ENCODE results near the gene PKP1.

PKP1 gene

GRCh38 chr1:201310251-201310985 lies 27.1 kb downstream of the PKP1 start:
- no peak for DNase-seq

GRCh38 chr1:201310986-201311355 lies 27.7 kb downstream of the PKP1 start:
- DNase-seq = no peak

DNA sequence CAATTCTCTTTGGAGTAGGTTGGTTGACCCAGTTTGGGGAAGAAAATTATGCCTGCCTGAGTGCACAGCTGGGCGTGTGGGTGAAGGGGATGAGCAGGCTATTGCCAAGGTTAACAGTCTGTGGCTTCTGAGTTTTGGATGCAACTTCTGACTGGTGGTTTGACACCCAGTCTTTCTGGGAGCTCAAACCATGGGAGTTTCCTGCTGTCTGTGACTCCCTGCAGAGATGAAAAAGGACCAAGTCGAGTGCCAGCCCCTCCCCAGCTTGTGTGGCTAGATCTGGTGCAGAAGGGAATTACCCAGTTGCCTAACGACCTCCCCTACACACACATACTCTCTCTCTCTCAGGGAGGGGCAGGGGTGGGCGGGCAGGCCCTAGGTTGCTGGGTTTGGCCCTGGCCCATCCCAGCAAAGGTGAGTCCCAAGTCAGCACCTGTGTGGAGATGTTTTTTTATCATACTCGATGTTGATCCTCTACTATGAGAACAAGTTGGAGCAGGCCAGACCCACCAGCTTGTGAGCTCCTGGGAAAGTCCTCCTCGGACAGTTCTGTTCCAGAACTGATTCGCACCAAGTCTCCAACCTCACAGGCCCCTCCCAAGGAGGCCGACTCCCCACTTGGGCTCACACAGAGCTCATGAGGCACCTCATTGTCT lies 28.2 kb downstream of the PKP1 start:
- no peak for DNase-seq

DNA sequence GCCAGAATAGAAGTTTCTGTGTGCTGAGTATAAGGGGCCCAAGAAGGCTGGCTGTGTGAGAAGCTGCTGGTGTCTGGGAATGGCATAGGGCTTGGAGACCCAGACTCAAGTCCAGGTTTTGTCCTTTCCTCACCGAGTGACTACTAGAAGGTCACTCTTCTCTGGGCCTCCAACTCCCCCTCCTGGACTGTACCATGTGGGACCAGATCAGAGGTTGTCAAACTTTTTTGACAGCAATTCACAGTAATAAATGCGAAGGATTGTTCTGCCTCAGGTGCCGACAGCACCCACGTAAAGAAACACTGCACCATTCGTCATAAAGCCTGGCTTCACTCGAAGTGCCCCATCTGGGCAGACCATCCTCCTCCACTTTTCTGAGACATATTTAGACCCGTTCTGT lies 29.0 kb downstream of the PKP1 start:
- DNase-seq = no peak

DNA sequence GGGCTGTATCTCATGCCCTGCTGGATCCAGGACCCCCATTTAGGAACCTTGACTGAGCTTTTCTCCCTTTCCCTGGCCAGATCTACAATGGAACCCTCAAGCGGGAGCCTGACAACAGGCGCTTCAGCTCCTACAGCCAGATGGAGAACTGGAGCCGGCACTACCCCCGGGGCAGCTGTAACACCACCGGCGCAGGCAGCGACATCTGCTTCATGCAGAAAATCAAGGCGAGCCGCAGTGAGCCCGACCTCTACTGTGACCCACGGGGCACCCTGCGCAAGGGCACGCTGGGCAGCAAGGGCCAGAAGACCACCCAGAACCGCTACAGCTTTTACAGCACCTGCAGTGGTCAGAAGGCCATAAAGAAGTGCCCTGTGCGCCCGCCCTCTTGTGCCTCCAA lies 29.8 kb downstream of the PKP1 start:
- no peak for DNase-seq

- no peak for DNase-seq
Measured at GRCh38 chr1:201316556-201316955, 33.2 kb downstream of the PKP1 start.

DNA sequence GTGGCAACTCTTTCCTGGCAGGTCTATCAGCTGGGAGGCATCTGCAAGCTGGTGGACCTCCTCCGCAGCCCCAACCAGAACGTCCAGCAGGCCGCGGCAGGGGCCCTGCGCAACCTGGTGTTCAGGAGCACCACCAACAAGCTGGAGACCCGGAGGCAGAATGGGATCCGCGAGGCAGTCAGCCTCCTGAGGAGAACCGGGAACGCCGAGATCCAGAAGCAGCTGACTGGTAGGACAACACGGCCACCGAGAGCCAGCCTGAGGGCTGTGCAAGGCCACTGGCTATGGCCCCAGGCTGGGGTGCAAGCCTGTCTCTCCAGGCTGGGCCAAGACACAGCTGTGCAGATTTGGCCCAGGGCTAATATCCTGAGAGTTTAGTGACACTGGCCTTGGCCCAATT lies 34.2 kb downstream of the PKP1 start:
- no peak for DNase-seq

DNA sequence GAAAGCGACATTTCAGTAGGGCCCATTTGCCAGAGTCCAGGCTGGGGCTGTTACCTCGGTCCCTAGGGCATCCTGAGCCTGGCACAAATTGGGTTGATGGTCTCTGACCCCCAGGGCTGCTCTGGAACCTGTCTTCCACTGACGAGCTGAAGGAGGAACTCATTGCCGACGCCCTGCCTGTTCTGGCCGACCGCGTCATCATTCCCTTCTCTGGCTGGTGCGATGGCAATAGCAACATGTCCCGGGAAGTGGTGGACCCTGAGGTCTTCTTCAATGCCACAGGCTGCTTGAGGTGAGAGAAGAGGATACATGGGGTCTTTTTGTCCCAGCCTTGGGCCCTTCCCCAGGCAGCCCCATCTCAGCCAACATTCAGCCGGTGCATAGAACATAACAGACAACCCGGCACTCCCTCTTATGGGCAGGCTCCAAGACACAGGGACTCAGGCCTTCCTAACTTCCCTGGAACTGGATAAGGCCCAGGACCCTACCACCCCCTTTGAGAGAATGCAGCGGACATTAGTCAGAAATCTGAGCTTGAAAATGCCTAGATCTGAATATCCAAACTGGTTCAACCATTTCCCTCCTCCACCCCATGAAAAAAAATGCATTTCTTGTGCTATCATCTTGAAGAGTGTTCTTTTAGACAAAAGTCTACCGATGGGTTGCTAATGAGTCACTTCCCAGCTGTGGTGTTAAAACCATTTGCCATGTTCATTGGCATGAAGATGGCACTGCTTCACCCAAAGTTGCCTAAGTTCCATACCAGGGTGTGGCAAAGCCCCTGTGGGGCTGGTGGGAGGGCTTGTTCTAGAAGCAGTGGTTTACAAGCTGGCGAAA lies 35.4 kb downstream of the PKP1 start:
- DNase-seq = no peak

DNA sequence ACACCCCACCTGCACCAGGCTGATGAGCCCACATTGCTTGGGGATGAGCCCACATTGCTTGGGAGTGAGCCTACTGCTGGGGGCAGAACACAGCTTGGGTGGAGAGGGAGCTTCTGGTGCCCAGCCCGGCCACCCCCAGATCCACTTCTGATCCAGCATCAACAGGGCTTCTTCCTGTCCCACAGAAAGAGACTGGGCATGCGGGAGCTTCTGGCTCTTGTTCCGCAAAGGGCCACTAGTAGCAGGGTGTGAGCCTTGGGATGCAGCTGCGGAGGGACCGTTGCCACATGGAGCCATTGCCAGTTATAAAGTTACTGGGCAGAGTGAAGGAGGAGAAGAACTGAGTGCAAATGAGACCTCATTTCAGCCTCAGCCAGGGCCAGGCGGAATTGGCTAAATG lies 36.3 kb downstream of the PKP1 start:
- no peak for DNase-seq

DNA sequence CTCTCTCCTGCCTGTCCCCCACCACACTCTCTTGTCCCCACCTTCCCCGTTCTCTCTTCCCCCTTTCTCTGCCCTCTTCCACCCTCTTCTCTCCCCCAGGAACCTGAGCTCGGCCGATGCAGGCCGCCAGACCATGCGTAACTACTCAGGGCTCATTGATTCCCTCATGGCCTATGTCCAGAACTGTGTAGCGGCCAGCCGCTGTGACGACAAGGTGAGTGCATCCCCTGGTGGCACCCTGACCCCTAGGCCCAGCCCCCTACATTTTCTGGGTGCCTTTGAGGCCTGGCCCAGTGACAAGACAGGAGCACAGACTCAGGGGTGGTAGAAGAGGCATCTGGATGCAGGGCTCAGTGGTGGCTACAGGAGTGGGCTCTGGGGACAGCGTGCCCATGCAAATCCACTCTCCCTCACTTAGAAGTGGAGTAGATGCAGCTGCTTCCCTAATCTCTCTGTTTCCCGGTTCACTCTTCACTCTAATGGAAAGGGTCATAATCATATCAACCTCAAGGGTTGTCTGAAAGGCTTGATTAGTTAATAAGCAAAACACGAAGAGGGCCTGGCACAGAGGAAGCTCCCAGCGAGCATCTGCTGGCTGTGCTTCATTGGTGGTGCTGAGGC lies 37.0 kb downstream of the PKP1 start:
- no peak for DNase-seq

DNA sequence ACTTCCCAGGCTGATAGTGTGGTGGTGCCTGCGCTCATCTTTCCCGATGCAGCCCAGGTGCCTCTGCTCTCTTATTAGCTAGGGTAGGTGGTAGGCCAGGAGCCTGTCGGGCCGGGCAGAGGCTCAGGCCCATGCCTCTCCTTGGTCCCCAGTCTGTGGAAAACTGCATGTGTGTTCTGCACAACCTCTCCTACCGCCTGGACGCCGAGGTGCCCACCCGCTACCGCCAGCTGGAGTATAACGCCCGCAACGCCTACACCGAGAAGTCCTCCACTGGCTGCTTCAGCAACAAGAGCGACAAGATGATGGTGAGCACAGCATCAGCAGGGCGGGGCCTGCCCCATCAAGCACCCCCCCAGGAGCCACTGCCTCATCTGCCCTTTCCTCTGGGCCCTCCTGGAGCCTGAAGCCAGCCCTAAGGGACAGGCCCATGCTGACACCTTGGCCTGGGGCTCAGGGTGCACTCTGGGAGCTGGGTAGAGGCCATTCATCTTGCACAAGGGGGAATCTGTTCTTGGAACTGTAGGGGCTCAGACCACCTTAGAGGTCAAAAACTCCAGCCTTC lies 38.6 kb downstream of the PKP1 start:
- no peak for DNase-seq

- DNase-seq = no peak
Measured at GRCh38 chr1:201322653-201323510, 39.6 kb downstream of the PKP1 start.

- no peak for DNase-seq
Measured at GRCh38 chr1:201324306-201324705, 41.0 kb downstream of the PKP1 start.

- DNase-seq = no peak
Measured at GRCh38 chr1:201324821-201325677, 41.7 kb downstream of the PKP1 start.

DNA sequence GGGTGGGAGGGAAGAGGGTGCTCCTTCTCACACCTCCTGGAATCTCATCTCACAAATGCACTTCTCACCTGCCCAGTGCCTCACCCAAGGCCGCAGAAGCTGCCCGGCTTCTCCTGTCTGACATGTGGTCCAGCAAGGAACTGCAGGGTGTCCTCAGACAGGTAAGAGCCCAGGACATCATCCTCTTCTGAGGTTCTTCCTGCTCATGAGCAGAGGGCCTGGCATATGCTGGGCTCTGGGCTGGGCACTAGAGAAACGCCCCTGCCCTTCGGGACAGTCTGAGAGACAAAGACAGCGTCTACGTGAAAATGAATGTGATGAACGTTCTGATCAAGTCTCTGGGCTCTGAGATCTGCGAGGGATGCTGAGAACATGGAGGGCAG lies 42.4 kb downstream of the PKP1 start:
- no peak for DNase-seq

DNA sequence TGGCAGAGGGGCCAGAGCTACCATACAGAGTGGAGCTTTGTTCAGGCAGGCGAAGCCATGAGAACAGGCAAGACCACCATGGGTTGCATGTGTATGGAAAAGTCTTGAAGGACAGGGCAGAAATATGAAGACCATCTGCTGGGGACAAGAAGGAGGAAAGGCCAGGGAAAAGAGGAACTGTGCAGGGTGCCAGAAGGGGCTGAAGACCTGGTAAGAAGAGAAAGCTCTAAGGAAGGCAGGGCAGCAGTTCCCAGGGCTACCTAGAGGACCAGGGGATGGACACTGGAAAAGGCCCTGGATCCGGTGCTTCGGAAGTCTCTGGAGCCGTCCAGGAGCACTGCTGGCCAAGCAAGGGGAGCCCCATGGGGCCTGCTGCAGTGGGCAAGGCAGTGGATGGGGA lies 43.4 kb downstream of the PKP1 start:
- DNase-seq = no peak

- no peak for DNase-seq
Measured at GRCh38 chr1:201327687-201328240, 44.5 kb downstream of the PKP1 start.

DNA sequence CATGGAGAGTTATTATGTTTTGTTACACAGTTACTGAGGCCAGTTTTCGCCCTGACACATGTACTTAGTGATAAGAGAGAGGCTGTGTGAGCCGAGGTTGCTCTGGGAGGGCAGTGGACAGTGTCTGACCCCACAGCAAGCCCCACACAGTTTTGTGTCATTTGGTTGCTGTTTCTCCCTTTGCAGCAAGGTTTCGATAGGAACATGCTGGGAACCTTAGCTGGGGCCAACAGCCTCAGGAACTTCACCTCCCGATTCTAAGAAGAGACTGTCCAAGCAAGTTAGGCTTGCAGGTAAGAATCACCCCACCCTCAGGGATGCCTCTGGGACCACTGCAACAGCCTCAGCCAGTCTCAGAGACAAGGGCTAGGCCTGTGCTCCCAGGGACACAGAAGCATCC lies 45.3 kb downstream of the PKP1 start:
- DNase-seq = no peak

DNA sequence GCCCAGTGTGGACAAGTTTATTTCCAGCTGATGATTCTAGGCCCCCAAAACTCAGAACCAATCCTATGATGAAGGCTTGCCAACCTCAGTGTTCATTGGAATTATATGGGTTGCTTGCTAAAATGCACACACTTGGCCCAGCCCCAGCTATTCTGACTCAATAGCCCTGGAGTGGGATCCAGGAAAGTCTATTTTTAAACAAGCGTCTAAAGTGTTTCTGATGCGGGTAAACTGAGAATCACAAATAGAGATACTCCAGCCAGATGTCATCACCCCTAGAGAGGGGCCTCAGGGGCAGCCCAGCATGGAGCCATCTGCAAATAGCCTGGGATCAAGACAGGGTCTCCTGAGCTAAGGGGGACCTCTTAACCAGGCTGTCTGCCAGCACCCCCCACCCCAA lies 46.0 kb downstream of the PKP1 start:
- no peak for DNase-seq

- no peak for DNase-seq
Measured at GRCh38 chr1:201329801-201330200, 46.5 kb downstream of the PKP1 start.

- DNase-seq = no peak
Measured at GRCh38 chr1:201330541-201330940, 47.2 kb downstream of the PKP1 start.
